ENCODE data around the gene CD180.

Gene CD180

DNA sequence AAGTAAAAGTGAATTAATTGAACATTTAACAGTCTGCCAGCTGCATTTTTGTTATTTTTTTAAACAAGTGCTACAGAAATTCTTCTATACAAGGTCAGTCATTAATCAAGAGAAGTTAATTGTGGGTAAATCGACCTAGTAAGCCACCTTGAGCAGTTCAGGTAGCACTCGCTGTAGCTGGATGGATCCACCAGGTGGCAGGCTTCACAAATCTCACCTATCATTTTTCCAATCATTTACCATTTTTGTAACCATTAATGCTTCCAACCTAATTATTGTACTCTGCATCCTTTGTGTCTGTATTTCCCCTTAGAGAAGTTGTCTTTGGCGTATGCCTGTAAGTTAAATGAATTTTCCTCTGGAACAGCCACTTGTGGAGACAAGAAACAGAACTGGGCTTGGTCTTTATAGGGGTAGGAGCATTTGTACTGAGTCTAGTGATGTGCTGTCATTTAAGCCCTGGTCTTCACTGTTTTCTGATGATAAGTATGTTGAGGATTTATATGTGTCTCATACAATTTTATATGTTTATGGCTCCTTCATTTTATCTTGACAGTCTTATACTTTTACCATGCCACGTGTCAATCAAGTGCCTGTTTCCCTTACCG lies 39.5 kb downstream of the CD180 start:
- Histone ChIP-seq H3K36me3 (ENCODE audit: insufficient read depth, low read length) (no peaks in the 10 kb centered on the region), H4K20me1 (ENCODE audit: insufficient read depth, low read length) (no peaks in the 10 kb centered on the region), H3K9ac (ENCODE audit: low read length) (no peak overlapping the region), H3F3A (ENCODE audit: insufficient read depth, low read length) (no peaks in the 10 kb centered on the region), H3K4me1 (ENCODE audit: insufficient read depth, low read length, severe bottlenecking) (no peaks in the 10 kb centered on the region), H3K9me2 (ENCODE audit: low read depth, low read length) (no peaks in the 10 kb centered on the region), H3K9me3 (ENCODE audit: low read length) (no peaks in the 10 kb centered on the region), H3K4me2 (ENCODE audit: low read length) (no peak overlapping the region), H3K79me2 (ENCODE audit: insufficient read depth, low read length) (no peaks in the 10 kb centered on the region), H3K27me3 (ENCODE audit: insufficient read depth, low read length) (no peaks in the 10 kb centered on the region), H2AFZ (ENCODE audit: low read length) (no peak overlapping the region), H3K4me3 (ENCODE audit: low read depth, low read length, poor library complexity, severe bottlenecking) (no peak overlapping the region), H3K27ac (ENCODE audit: low read depth, low read length, poor library complexity, severe bottlenecking) (no peak overlapping the region)
- no peak for TF ChIP-seq EZH2 (IDR thresholded peaks at IDR 0.05; ENCODE audit: borderline replicate concordance, low read length)
- TF ChIP-seq, protein P1, sequence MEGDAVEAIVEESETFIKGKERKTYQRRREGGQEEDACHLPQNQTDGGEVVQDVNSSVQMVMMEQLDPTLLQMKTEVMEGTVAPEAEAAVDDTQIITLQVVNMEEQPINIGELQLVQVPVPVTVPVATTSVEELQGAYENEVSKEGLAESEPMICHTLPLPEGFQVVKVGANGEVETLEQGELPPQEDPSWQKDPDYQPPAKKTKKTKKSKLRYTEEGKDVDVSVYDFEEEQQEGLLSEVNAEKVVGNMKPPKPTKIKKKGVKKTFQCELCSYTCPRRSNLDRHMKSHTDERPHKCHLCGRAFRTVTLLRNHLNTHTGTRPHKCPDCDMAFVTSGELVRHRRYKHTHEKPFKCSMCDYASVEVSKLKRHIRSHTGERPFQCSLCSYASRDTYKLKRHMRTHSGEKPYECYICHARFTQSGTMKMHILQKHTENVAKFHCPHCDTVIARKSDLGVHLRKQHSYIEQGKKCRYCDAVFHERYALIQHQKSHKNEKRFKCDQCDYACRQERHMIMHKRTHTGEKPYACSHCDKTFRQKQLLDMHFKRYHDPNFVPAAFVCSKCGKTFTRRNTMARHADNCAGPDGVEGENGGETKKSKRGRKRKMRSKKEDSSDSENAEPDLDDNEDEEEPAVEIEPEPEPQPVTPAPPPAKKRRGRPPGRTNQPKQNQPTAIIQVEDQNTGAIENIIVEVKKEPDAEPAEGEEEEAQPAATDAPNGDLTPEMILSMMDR (IDR thresholded peaks at IDR 0.05; ENCODE audit: low read length): peak; percentile 93

DNA sequence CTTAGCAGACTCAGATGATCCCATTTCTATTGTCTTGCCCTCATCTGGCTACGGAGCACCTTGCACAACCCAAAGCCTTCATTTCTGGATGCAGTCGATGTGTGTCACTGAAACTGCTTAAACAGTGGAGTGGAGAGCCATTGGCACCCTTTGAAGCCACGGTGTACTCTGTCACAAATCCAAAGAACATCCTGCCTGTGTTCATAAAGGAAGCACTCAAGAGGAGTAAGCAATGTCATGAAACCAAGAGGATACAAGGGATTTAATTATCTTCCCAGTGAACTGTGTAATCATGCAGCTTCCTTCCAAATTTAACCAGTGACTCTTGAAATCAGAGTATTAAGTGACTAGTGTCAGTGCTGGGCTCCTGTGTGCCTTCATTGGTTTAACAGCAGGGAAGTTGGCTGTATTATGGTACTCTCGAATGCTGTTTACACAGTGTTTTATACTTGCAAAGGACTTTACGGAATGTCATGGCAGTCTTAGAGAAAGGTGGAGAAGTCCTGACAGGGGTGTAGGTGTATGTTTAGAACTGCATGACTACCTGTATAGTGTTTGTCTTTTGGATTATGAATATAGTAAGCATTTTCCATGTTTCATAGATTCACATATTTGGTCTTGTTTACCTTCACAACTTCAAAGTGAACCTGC lies 41.9 kb downstream of the CD180 start:
- H3K4me3 ChIP-seq (ENCODE audit: low read depth, low read length, poor library complexity, severe bottlenecking): no peak overlapping the region
- no peaks in the 10 kb centered on the region for H3K27me3 ChIP-seq (ENCODE audit: insufficient read depth, low read length)
- no peak overlapping the region for H3K9ac ChIP-seq (ENCODE audit: low read length)
- TF ChIP-seq, protein P1 (IDR thresholded peaks at IDR 0.05; ENCODE audit: low read length): no peak
- H3K79me2 ChIP-seq (ENCODE audit: insufficient read depth, low read length): no peaks in the 10 kb centered on the region
- H3F3A ChIP-seq (ENCODE audit: insufficient read depth, low read length): no peaks in the 10 kb centered on the region
- H4K20me1 ChIP-seq (ENCODE audit: insufficient read depth, low read length): no peaks in the 10 kb centered on the region
- H3K4me2 ChIP-seq (ENCODE audit: low read length): no peak overlapping the region
- no peaks in the 10 kb centered on the region for H3K4me1 ChIP-seq (ENCODE audit: insufficient read depth, low read length, severe bottlenecking)
- H3K36me3 ChIP-seq (ENCODE audit: insufficient read depth, low read length): no peaks in the 10 kb centered on the region
- no peak overlapping the region for H3K27ac ChIP-seq (ENCODE audit: low read depth, low read length, poor library complexity, severe bottlenecking)
- H3K9me3 ChIP-seq (ENCODE audit: low read length): no peaks in the 10 kb centered on the region
- no peaks in the 10 kb centered on the region for H3K9me2 ChIP-seq (ENCODE audit: low read depth, low read length)
- H2AFZ ChIP-seq (ENCODE audit: low read length): no peak overlapping the region

DNA sequence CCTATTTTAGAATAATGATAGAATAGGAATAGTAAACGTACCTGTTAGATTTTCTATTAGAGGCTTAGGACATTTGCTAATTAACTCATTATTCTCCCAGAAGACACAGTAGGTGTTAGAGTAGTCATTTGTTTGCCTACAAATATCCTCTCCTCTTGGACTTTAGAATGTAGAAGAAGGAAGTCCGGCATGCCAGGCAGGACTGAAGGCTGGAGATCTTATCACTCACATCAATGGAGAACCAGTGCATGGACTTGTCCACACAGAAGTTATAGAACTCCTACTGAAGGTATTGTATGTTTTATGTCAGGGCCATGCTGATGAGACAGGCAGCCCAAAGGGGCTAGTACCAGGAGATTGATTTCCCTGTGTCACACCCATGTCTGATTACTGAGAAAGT lies 43.3 kb downstream of the CD180 start:
- Histone ChIP-seq H3K4me3 (ENCODE audit: low read depth, low read length, poor library complexity, severe bottlenecking) (no peak overlapping the region), H3K36me3 (ENCODE audit: insufficient read depth, low read length) (no peaks in the 10 kb centered on the region), H3K27me3 (ENCODE audit: insufficient read depth, low read length) (no peaks in the 10 kb centered on the region), H3K27ac (ENCODE audit: low read depth, low read length, poor library complexity, severe bottlenecking) (no peak overlapping the region), H3K4me1 (ENCODE audit: insufficient read depth, low read length, severe bottlenecking) (no peaks in the 10 kb centered on the region), H3F3A (ENCODE audit: insufficient read depth, low read length) (no peaks in the 10 kb centered on the region), H3K9me3 (ENCODE audit: low read length) (no peaks in the 10 kb centered on the region), H3K79me2 (ENCODE audit: insufficient read depth, low read length) (no peaks in the 10 kb centered on the region), H3K9me2 (ENCODE audit: low read depth, low read length) (no peaks in the 10 kb centered on the region), H2AFZ (ENCODE audit: low read length) (no peak overlapping the region), H4K20me1 (ENCODE audit: insufficient read depth, low read length) (no peaks in the 10 kb centered on the region), H3K4me2 (ENCODE audit: low read length) (no peak overlapping the region), H3K9ac (ENCODE audit: low read length) (no peak overlapping the region)
- TF ChIP-seq EZH2 (IDR thresholded peaks at IDR 0.05; ENCODE audit: borderline replicate concordance, low read length): no peak
- TF ChIP-seq, protein P1 (IDR thresholded peaks at IDR 0.05; ENCODE audit: low read length): no peak
